K562 (cell line): ENCODE measurements around the gene CALML6. TPM values are rescaled to one million over a fixed set of nuclear protein-coding genes. Genes with fewer than 3 reads are reported as not detected.

ENCODE experiments used
- CBFB ChIP-seq: sonication (generic); formaldehyde crosslinking; IDR thresholded peaks from 2 replicates; pipeline ENCODE4 v1.4.0; 2020; ENCODE audit warnings: mild to moderate bottlenecking, missing genetic modification reagents
- CBX2 ChIP-seq: fragments of 200-600 bp; sonication (generic); IDR thresholded peaks from one replicate; pipeline ENCODE4 v1.6.1; 2012; ENCODE audit warnings: mild to moderate bottlenecking, low read length, inconsistent platforms; ENCODE audit not compliant: insufficient read depth, poor library complexity, severe bottlenecking
- CHD2 ChIP-seq: IDR thresholded peaks from 2 replicates; pipeline ENCODE4 v1.6.1; 2011; ENCODE audit warnings: low read depth, low read length
- EHMT2 ChIP-seq: fragments of 450-650 bp; IDR thresholded peaks from 2 replicates; pipeline ENCODE4 v1.6.1; 2018; ENCODE audit warnings: antibody characterized with exemption
- FOXK2 ChIP-seq, 2 experiments: fragments of 450-650 bp; IDR thresholded peaks in 1 of 2; conservative IDR thresholded peaks in 1 of 2; 2 replicates each; pipeline ENCODE4 v1.6.1; 2016; ENCODE audit warnings: low read depth in 2 of 2, mild to moderate bottlenecking in 1 of 2
- HMG20B ChIP-seq: fragments of 250-450 bp; sonication (Bioruptor Pico); IDR thresholded peaks from 2 replicates; pipeline ENCODE4 v1.5.0; 2021; ENCODE audit warnings: mild to moderate bottlenecking
- KLF16 ChIP-seq: IDR thresholded peaks from 2 replicates; pipeline ENCODE4 v1.6.1; 2016; ENCODE audit warnings: antibody characterized with exemption
- LEF1 ChIP-seq: fragments of 450-650 bp; IDR thresholded peaks from 2 replicates; pipeline ENCODE4 v1.6.1; 2016; ENCODE audit warnings: mild to moderate bottlenecking
- MAFG ChIP-seq: fragments of 450-650 bp; conservative IDR thresholded peaks from 2 replicates; pipeline ENCODE4 v1.6.1; 2016; ENCODE audit warnings: missing genetic modification characterization, missing compliant biosample characterization
- RBM25 ChIP-seq: fragments of 200-400 bp; formaldehyde crosslinking; IDR thresholded peaks from 2 replicates; pipeline ENCODE4 v1.6.1; 2018; ENCODE audit warnings: low read length, low read depth, moderate library complexity; ENCODE audit not compliant: severe bottlenecking
- SMARCE1 ChIP-seq: fragments of 450-650 bp; IDR thresholded peaks from 2 replicates; pipeline ENCODE4 v1.7.1; 2016; ENCODE audit warnings: mild to moderate bottlenecking
- SPI1 ChIP-seq: IDR thresholded peaks from 2 replicates; pipeline ENCODE4 v1.6.1; 2011; ENCODE audit warnings: low read depth, low read length, control low read depth, borderline replicate concordance
- STAG1 ChIP-seq: sonication (generic); formaldehyde crosslinking; IDR thresholded peaks from 2 replicates; pipeline ENCODE4 v1.5.0; 2020; ENCODE audit warnings: missing genetic modification reagents, borderline replicate concordance
- TBP ChIP-seq: optimal IDR thresholded peaks from 2 replicates; pipeline ENCODE3; 2011; ENCODE audit warnings: low read depth, low read length, improper control_type of control experiment
- ZNF146 ChIP-seq: IDR thresholded peaks from one replicate; pipeline ENCODE4 v1.6.1; 2018; ENCODE audit warnings: missing compliant biosample characterization; ENCODE audit not compliant: unreplicated experiment
- ZNF197 ChIP-seq: fragments of 200-800 bp; sonication (Bioruptor generic); IDR thresholded peaks from 2 replicates; pipeline ENCODE4 v1.6.1; 2016; ENCODE audit warnings: low read depth, missing genetic modification characterization, missing compliant biosample characterization
- ZNF263 ChIP-seq: sonication (generic); formaldehyde crosslinking; IDR thresholded peaks from 2 replicates; pipeline ENCODE4 v1.8.0; 2022; ENCODE audit warnings: mild to moderate bottlenecking, missing genetic modification reagents, borderline replicate concordance
- ZNF3 ChIP-seq: fragments of 250-450 bp; sonication (Bioruptor Pico); IDR thresholded peaks from 2 replicates; pipeline ENCODE4 v1.5.0; 2021; ENCODE audit warnings: mild to moderate bottlenecking, moderate library complexity
- polyA plus RNA-seq, 8 experiments: library from polyadenylated mRNA; depleted of rRNA in 4 of 8; stranded (reverse) in 5 of 8; unstranded in 3 of 8; fragments of >200 nt; fragmentation: Nextera tagmentation in 2 of 8; fragmentation: Illumina TruSeq in 1 of 8; extraction: Ambion mirVana in 2 of 8; extraction: Trizol in 1 of 8; gene quantifications; 2 replicates each; pipeline versions ENCODE4 v1.2.1 to v1.2.3, GENCODE V29; 2011 to 2014; ENCODE audit warnings: inconsistent platforms in 1 of 8, missing spikeins in 1 of 8
- total RNA-seq, 7 experiments: library from RNA; depleted of rRNA in 6 of 7; stranded (reverse); fragments of >200 nt in 6 of 7; fragmentation: Illumina TruSeq in 2 of 7; extraction: Trizol in 2 of 7; gene quantifications; 2 replicates each; pipeline versions ENCODE4 v1.2.1 to v1.2.3, GENCODE V29; 2011 to 2021; ENCODE audit warnings: low replicate concordance in 1 of 7
- TF ChIP-seq, protein P1 (sequence below), 2 experiments: fragments of 450-650 bp; IDR thresholded peaks; 2 replicates each; pipeline ENCODE4 v1.6.1; 2018; ENCODE audit warnings: mild to moderate bottlenecking in 2 of 2, low read depth in 1 of 2; ENCODE audit not compliant: partially characterized antibody in 2 of 2
- TF ChIP-seq, protein P2 (sequence below), 2 experiments: fragments of 450-650 bp in 1 of 2; sonication (generic) in 1 of 2; formaldehyde crosslinking in 1 of 2; IDR thresholded peaks in 1 of 2; conservative IDR thresholded peaks in 1 of 2; 2 replicates each; pipeline versions ENCODE4 v1.6.1 to v1.8.1; 2016 to 2023; ENCODE audit warnings: mild to moderate bottlenecking in 2 of 2, moderate library complexity in 2 of 2, inconsistent platforms in 1 of 2, missing genetic modification reagents in 1 of 2
- TF ChIP-seq, protein P3 (sequence below): fragments of 450-650 bp; formaldehyde crosslinking; IDR thresholded peaks from 2 replicates; pipeline ENCODE4 v1.4.0; 2022; ENCODE audit warnings: mild to moderate bottlenecking, moderate library complexity

CALML6 gene
- total and polyA plus RNA-seq, 9 of the 15 experiments (the other 6 are each of a cell fraction or from before 2014, with no cell fraction given), result 0.14 TPM; not detected in 8

DNA sequence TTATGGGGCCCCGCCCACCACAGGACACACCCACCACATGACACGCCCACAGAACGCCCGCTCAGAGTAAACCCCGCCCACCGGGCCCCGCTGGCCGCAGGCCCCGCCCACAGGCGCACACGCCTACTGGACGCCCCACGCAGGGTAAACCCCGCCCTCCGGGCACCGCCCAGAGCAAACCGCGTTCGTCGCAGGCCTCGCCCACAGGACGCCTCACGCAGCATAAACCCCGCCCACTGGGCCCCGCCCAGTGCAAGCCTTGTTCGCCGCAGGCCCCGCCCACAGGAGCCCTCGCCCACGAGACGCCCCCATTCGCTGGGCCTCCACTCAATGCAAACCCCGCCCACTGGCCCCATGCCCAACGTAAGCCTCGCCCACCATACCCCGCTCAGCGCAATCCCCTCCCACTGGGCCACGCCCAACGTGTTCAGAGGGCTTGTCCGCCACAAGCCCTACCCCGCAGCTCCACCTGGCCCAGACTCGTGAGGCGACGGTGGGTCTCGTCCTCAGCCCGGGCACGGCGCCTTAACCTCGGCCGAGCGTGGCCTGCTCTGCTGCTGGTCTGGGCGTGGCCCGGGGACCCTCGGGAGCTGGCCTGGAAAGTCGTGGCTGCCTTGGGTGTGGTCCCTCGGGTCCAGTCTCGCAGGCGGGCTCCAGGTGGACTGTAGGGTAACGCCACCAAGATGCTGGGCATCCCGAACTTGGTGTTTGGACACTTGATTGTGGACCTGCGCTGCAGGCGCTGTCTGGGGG is 4.4 kb downstream of the CALML6 start (continued):
- TF ChIP-seq FOXK2 (conservative IDR thresholded peaks at IDR 0.05 in 1 of 2, IDR thresholded peaks at IDR 0.05 in 1 of 2; ENCODE audit: low read depth in 2 of 2) (peak; percentile 85 to 86), EHMT2 (no peak), SMARCE1 (no peak), CHD2 (peak; percentile 15; the same call in 1 of the 2 replicates), MAFG (tag) (no peak), ZNF146 (no peak), TBP (no peak), ZNF263 (CRISPR knock-in tag) (no peak; the same call in 1 of the 2 replicates), CBFB (CRISPR knock-in tag) (0 out of 2 replicates have a peak, but pooled peaks have one; percentile 81), STAG1 (CRISPR knock-in tag) (no peak), ZNF197 (CRISPR knock-in tag) (no peak), LEF1 (no peak), KLF16 (no peak), CBX2 (no peak), ZNF3 (CRISPR knock-in tag) (no peak), HMG20B (CRISPR knock-in tag) (no peak), RBM25 (no peak), SPI1 (no peak)
- TF ChIP-seq, protein P1, sequence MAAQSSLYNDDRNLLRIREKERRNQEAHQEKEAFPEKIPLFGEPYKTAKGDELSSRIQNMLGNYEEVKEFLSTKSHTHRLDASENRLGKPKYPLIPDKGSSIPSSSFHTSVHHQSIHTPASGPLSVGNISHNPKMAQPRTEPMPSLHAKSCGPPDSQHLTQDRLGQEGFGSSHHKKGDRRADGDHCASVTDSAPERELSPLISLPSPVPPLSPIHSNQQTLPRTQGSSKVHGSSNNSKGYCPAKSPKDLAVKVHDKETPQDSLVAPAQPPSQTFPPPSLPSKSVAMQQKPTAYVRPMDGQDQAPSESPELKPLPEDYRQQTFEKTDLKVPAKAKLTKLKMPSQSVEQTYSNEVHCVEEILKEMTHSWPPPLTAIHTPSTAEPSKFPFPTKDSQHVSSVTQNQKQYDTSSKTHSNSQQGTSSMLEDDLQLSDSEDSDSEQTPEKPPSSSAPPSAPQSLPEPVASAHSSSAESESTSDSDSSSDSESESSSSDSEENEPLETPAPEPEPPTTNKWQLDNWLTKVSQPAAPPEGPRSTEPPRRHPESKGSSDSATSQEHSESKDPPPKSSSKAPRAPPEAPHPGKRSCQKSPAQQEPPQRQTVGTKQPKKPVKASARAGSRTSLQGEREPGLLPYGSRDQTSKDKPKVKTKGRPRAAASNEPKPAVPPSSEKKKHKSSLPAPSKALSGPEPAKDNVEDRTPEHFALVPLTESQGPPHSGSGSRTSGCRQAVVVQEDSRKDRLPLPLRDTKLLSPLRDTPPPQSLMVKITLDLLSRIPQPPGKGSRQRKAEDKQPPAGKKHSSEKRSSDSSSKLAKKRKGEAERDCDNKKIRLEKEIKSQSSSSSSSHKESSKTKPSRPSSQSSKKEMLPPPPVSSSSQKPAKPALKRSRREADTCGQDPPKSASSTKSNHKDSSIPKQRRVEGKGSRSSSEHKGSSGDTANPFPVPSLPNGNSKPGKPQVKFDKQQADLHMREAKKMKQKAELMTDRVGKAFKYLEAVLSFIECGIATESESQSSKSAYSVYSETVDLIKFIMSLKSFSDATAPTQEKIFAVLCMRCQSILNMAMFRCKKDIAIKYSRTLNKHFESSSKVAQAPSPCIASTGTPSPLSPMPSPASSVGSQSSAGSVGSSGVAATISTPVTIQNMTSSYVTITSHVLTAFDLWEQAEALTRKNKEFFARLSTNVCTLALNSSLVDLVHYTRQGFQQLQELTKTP (IDR thresholded peaks at IDR 0.05; ENCODE audit: low read depth in 1 of 2, partially characterized antibody in 2 of 2), result no peak
- TF ChIP-seq, protein P2, sequence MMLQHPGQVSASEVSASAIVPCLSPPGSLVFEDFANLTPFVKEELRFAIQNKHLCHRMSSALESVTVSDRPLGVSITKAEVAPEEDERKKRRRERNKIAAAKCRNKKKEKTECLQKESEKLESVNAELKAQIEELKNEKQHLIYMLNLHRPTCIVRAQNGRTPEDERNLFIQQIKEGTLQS (IDR thresholded peaks at IDR 0.05), result no peak
- TF ChIP-seq, protein P2 (CRISPR knock-in tag; conservative IDR thresholded peaks at IDR 0.05), result no peak
- TF ChIP-seq, protein P3, sequence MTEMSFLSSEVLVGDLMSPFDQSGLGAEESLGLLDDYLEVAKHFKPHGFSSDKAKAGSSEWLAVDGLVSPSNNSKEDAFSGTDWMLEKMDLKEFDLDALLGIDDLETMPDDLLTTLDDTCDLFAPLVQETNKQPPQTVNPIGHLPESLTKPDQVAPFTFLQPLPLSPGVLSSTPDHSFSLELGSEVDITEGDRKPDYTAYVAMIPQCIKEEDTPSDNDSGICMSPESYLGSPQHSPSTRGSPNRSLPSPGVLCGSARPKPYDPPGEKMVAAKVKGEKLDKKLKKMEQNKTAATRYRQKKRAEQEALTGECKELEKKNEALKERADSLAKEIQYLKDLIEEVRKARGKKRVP (CRISPR knock-in tag), result no peak
